ENCODE data around the gene ACOT13. TPM values are rescaled to one million over a fixed set of nuclear protein-coding genes. Genes with fewer than 3 reads are reported as not detected.
"Not testable (repeated sequence)": the region's sequence is repeated elsewhere in the genome, so short reads cannot be mapped to it uniquely, and the experiment has no call there.

The ACOT13 gene
- total and polyA plus RNA-seq, 2 donors (not counting 1 experiment from before 2014, with no cell fraction given) = 12.2 to 26.4 TPM

GRCh38 chr6:24731456-24732134, 64.7 kb downstream of the ACOT13 start:
- not testable (repeated sequence) for H3K27me3 ChIP-seq (ENCODE audit: control insufficient read depth, insufficient read depth, low read length)

DNA sequence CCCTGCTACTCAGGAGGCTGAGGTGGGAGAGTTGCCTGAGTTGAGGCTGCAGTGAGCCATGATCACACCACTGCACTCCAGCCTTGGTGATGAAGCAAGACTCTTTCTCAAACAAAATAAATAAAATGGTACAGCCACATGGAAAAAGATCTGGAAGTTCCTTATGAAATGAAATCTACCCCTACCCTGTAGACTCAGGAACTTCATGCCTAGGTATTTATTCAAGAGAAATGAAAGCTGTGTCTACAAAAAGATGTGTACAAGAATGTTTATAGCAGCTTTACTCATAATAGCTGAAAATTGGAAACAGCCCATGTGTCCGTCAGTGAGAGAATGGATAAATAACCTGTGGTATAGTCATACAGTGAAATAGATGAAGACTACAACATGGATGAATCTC, 67.3 kb downstream of the ACOT13 start:
- H3K27me3 ChIP-seq (ENCODE audit: control insufficient read depth, insufficient read depth, low read length) = peaks cover 6% of the 10 kb centered on the region
- H3K4me1 ChIP-seq (ENCODE audit: control insufficient read depth, extremely low read depth, insufficient read depth, low read length) = no peaks in the 10 kb centered on the region
- no peak overlapping the region for H2AFZ ChIP-seq (ENCODE audit: low read length)
- H4K20me1 ChIP-seq (ENCODE audit: control insufficient read depth, extremely low read depth, insufficient read depth, low read length) = no peaks in the 10 kb centered on the region
- no peak overlapping the region for H3K27ac ChIP-seq (ENCODE audit: insufficient read depth, low read length)
- H3K9ac ChIP-seq (ENCODE audit: insufficient read depth, low read length) = no peak overlapping the region
- no peak overlapping the region for H3K4me2 ChIP-seq (ENCODE audit: extremely low read depth, insufficient read depth, low read length)
- no peaks in the 10 kb centered on the region for H3K9me3 ChIP-seq (ENCODE audit: control insufficient read depth, insufficient read depth, low read depth, low read length)
- DNase-seq (ENCODE audit: low read depth in 2 of 2) = no peak
- TF ChIP-seq EZH2 (IDR thresholded peaks at IDR 0.05; ENCODE audit: low read length, missing control alignments) = no peak
- no peak for TF ChIP-seq CTCF (conservative IDR thresholded peaks at IDR 0.05 in 1 of 2, IDR thresholded peaks at IDR 0.05 in 1 of 2; ENCODE audit: low read depth in 1 of 2, low read length in 2 of 2)
- H3K36me3 ChIP-seq (ENCODE audit: control insufficient read depth, insufficient read depth, low read length) = no peaks in the 10 kb centered on the region
- no peaks in the 10 kb centered on the region for H3K79me2 ChIP-seq (ENCODE audit: control insufficient read depth, insufficient read depth, low read length)
- no peak overlapping the region for H3K4me3 ChIP-seq (replicated peaks in 1 of 4; ENCODE audit: control extremely low read depth in 1 of 4, insufficient read depth in 1 of 4, low read depth in 3 of 4, low read length in 4 of 4)

More at GRCh38 chr6:24731456-24732134, 64.7 kb downstream of the ACOT13 start:
- H4K20me1 ChIP-seq (ENCODE audit: control insufficient read depth, extremely low read depth, insufficient read depth, low read length); H3K9ac ChIP-seq (ENCODE audit: insufficient read depth, low read length); H3K4me3 ChIP-seq (replicated peaks in 1 of 4; ENCODE audit: control extremely low read depth in 1 of 4, insufficient read depth in 1 of 4, low read depth in 3 of 4, low read length in 4 of 4); H3K4me1 ChIP-seq (ENCODE audit: control insufficient read depth, extremely low read depth, insufficient read depth, low read length); H3K36me3 ChIP-seq (ENCODE audit: control insufficient read depth, insufficient read depth, low read length); H3K27ac ChIP-seq (ENCODE audit: insufficient read depth, low read length); DNase-seq (ENCODE audit: low read depth in 2 of 2); H3K79me2 ChIP-seq (ENCODE audit: control insufficient read depth, insufficient read depth, low read length); H3K9me3 ChIP-seq (ENCODE audit: control insufficient read depth, insufficient read depth, low read depth, low read length); H2AFZ ChIP-seq (ENCODE audit: low read length); H3K4me2 ChIP-seq (ENCODE audit: extremely low read depth, insufficient read depth, low read length): not testable (repeated sequence)

DNA sequence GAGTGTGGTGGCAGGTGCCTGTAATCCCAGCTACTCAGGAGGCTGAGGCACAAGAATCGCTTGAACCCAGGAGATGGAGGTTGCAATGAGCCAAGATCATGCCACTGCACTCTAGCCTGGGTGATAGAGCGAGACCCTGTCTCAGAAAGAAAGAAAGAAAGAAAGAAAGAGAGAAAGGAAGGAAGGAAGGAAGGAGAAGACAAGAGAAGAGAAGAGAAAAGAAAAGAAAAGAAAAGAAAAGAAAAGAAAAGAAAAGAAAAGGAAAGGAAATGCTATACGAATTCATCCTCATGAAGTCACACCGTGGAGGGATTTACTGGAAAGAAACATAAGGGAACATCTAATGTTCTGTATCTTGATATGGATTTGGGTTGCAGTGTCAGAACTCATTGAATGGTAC, 67.8 kb downstream of the ACOT13 start:
- not testable (repeated sequence) for H2AFZ ChIP-seq (ENCODE audit: low read length); H3K9ac ChIP-seq (ENCODE audit: insufficient read depth, low read length); H3K4me1 ChIP-seq (ENCODE audit: control insufficient read depth, extremely low read depth, insufficient read depth, low read length); DNase-seq (ENCODE audit: low read depth in 2 of 2); H3K79me2 ChIP-seq (ENCODE audit: control insufficient read depth, insufficient read depth, low read length); H3K4me2 ChIP-seq (ENCODE audit: extremely low read depth, insufficient read depth, low read length); H4K20me1 ChIP-seq (ENCODE audit: control insufficient read depth, extremely low read depth, insufficient read depth, low read length); H3K27ac ChIP-seq (ENCODE audit: insufficient read depth, low read length); H3K9me3 ChIP-seq (ENCODE audit: control insufficient read depth, insufficient read depth, low read depth, low read length); H3K27me3 ChIP-seq (ENCODE audit: control insufficient read depth, insufficient read depth, low read length); H3K4me3 ChIP-seq (replicated peaks in 1 of 4; ENCODE audit: control extremely low read depth in 1 of 4, insufficient read depth in 1 of 4, low read depth in 3 of 4, low read length in 4 of 4); H3K36me3 ChIP-seq (ENCODE audit: control insufficient read depth, insufficient read depth, low read length)

DNA sequence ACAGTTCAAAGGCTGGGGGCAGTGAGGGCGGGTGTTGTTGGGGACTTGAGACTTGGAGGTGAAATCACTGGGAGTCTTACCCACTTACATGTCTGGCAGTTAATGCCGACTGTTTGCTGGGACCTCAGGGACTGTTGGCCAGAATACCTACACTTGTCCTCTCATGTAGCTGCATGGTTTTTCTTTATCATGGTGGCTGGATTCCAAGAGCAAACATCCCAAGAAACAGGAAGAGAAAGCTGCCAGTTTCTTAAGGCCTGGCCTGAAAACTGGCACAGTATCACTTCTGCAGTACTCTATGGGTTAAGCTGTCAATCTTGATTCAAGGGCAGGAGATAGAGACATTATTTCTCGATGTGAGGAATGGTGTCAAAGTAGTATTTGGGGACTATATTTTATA, 71.9 kb downstream of the ACOT13 start:
- Histone ChIP-seq H3K36me3 (ENCODE audit: control insufficient read depth, insufficient read depth, low read length) (no peaks in the 10 kb centered on the region), H3K4me1 (ENCODE audit: control insufficient read depth, extremely low read depth, insufficient read depth, low read length) (peaks cover 8% of the 10 kb centered on the region), H4K20me1 (ENCODE audit: control insufficient read depth, extremely low read depth, insufficient read depth, low read length) (no peaks in the 10 kb centered on the region), H2AFZ (ENCODE audit: low read length) (no peak overlapping the region), H3K9ac (ENCODE audit: insufficient read depth, low read length) (no peak overlapping the region), H3K4me2 (ENCODE audit: extremely low read depth, insufficient read depth, low read length) (no peak overlapping the region), H3K27ac (ENCODE audit: insufficient read depth, low read length) (no peak overlapping the region), H3K4me3 (replicated peaks in 1 of 4; ENCODE audit: control extremely low read depth in 1 of 4, insufficient read depth in 1 of 4, low read depth in 3 of 4, low read length in 4 of 4) (no peak overlapping the region), H3K27me3 (ENCODE audit: control insufficient read depth, insufficient read depth, low read length) (peaks cover 6% of the 10 kb centered on the region), H3K79me2 (ENCODE audit: control insufficient read depth, insufficient read depth, low read length) (no peaks in the 10 kb centered on the region), H3K9me3 (ENCODE audit: control insufficient read depth, insufficient read depth, low read depth, low read length) (no peaks in the 10 kb centered on the region)
- no peak for DNase-seq (ENCODE audit: low read depth in 2 of 2)
- TF ChIP-seq EZH2 (IDR thresholded peaks at IDR 0.05; ENCODE audit: low read length, missing control alignments) (no peak), CTCF (conservative IDR thresholded peaks at IDR 0.05 in 1 of 2, IDR thresholded peaks at IDR 0.05 in 1 of 2; ENCODE audit: low read depth in 1 of 2, low read length in 2 of 2) (no peak)

All from fibroblast of lung (primary cell).